ENCODE data around the gene UPF2.

Gene UPF2

GRCh38 chr10:12042797-12043651 is at the start of gene UPF2:
TSS of gene UPF2 (minus strand) at chr10:12042809. CDS start at chr10:12035423, 7,386 bp downstream.
- H3K4me3 ChIP-seq (ENCODE audit: control insufficient read depth, low read depth, low read length) = peak within 1 kb of the TSS; percentile 93
- no peak for TF ChIP-seq CTCF (conservative IDR thresholded peaks at IDR 0.05; ENCODE audit: control insufficient read depth, insufficient read depth, low read depth, low read length)
- DNase-seq (ENCODE audit: low read depth) = peak; percentile 98

GRCh38 chr10:12091421-12091820 is 48.8 kb upstream of the UPF2 start:
- DNase-seq (ENCODE audit: low read depth) = no peak
- H3K4me3 ChIP-seq (ENCODE audit: control insufficient read depth, low read depth, low read length) = no peak overlapping the region
- no peak for TF ChIP-seq CTCF (conservative IDR thresholded peaks at IDR 0.05; ENCODE audit: control insufficient read depth, insufficient read depth, low read depth, low read length)

- no peak overlapping the region for H3K4me3 ChIP-seq (ENCODE audit: control insufficient read depth, low read depth, low read length)
- DNase-seq (ENCODE audit: low read depth) = no peak
- no peak for TF ChIP-seq CTCF (conservative IDR thresholded peaks at IDR 0.05; ENCODE audit: control insufficient read depth, insufficient read depth, low read depth, low read length)
Measured at GRCh38 chr10:12088919-12089318, 46.3 kb upstream of the UPF2 start.

GRCh38 chr10:12081879-12082557 is 39.4 kb upstream of the UPF2 start:
- peak; percentile 68 for DNase-seq (ENCODE audit: low read depth)
- no peak for TF ChIP-seq CTCF (conservative IDR thresholded peaks at IDR 0.05; ENCODE audit: control insufficient read depth, insufficient read depth, low read depth, low read length)
- H3K4me3 ChIP-seq (ENCODE audit: control insufficient read depth, low read depth, low read length) = no peak overlapping the region

GRCh38 chr10:12081470-12081869 is 38.9 kb upstream of the UPF2 start:
- no peak for DNase-seq (ENCODE audit: low read depth)
- no peak overlapping the region for H3K4me3 ChIP-seq (ENCODE audit: control insufficient read depth, low read depth, low read length)
- TF ChIP-seq CTCF (conservative IDR thresholded peaks at IDR 0.05; ENCODE audit: control insufficient read depth, insufficient read depth, low read depth, low read length) = no peak

- TF ChIP-seq CTCF (conservative IDR thresholded peaks at IDR 0.05; ENCODE audit: control insufficient read depth, insufficient read depth, low read depth, low read length) = no peak
- no peak for DNase-seq (ENCODE audit: low read depth)
- no peak overlapping the region for H3K4me3 ChIP-seq (ENCODE audit: control insufficient read depth, low read depth, low read length)
Measured at GRCh38 chr10:12077580-12078180, 35.1 kb upstream of the UPF2 start.
